Uterus (tissue), 2 donors: Measurements from ENCODE around the gene SLC25A12.

Source experiments
- POLR2A ChIP-seq, 2 donors: fragments of 450-650 bp; IDR thresholded peaks; one replicate each; pipeline ENCODE4 v1.6.1; 2016; ENCODE audit warnings: antibody characterized with exemption in 2 of 2, mild to moderate bottlenecking in 1 of 2, moderate library complexity in 1 of 2
- TF ChIP-seq, protein P1 (sequence below), 4 experiments: fragments of 200-600 bp in 2 of 4; fragments of 450-650 bp in 2 of 4; sonication (generic) in 2 of 4; IDR thresholded peaks; one replicate each; pipeline ENCODE4 v1.5.1; 2016 to 2019; ENCODE audit warnings: antibody characterized with exemption in 4 of 4, mild to moderate bottlenecking in 2 of 4, moderate library complexity in 1 of 4

GRCh38 chr2:171862501-171862900 lies 31.5 kb downstream of the SLC25A12 start:
- TF ChIP-seq, protein P1, sequence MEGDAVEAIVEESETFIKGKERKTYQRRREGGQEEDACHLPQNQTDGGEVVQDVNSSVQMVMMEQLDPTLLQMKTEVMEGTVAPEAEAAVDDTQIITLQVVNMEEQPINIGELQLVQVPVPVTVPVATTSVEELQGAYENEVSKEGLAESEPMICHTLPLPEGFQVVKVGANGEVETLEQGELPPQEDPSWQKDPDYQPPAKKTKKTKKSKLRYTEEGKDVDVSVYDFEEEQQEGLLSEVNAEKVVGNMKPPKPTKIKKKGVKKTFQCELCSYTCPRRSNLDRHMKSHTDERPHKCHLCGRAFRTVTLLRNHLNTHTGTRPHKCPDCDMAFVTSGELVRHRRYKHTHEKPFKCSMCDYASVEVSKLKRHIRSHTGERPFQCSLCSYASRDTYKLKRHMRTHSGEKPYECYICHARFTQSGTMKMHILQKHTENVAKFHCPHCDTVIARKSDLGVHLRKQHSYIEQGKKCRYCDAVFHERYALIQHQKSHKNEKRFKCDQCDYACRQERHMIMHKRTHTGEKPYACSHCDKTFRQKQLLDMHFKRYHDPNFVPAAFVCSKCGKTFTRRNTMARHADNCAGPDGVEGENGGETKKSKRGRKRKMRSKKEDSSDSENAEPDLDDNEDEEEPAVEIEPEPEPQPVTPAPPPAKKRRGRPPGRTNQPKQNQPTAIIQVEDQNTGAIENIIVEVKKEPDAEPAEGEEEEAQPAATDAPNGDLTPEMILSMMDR (IDR thresholded peaks at IDR 0.05) = no peak
- TF ChIP-seq POLR2A (IDR thresholded peaks at IDR 0.05) = no peak
